RCC 7860 (cell line): Measurements from ENCODE around the gene CCDC157.

ENCODE experiments used
- DNase-seq: peaks from one replicate; pipeline ENCODE4 v3.0.0-alpha.2; 2015; ENCODE audit warnings: low spot score
- FAIRE-seq: peaks from 2 replicates; lab custom pipeline; 2012; peaks lifted over from hg19 to GRCh38; lab: Jason Lieb, UNC

The CCDC157 gene

GRCh38 chr22:30356449-30357235 lies at the start of gene CCDC157, which contains the start of gene SF3A1:
Gene CCDC157, plus strand, starts transcription at chr22:30357007. Its CDS starts 8,994 bp downstream, at chr22:30366001.
Gene SF3A1, minus strand, starts transcription at chr22:30356894. Its CDS starts 102 bp downstream, at chr22:30356792.
- peak; percentile 57 for DNase-seq
- no peak for FAIRE-seq

- FAIRE-seq, result no peak
Measured at GRCh38 chr22:30307041-30307574, 49.7 kb upstream of the CCDC157 start.

GRCh38 chr22:30308093-30308492 lies 48.7 kb upstream of the CCDC157 start:
- FAIRE-seq, result no peak
- no peak for DNase-seq

More at GRCh38 chr22:30307041-30307574, 49.7 kb upstream of the CCDC157 start:
- DNase-seq, result no peak

GRCh38 chr22:30308518-30309230 lies 48.1 kb upstream of the CCDC157 start:
- no peak for FAIRE-seq

GRCh38 chr22:30309951-30310741 lies 46.7 kb upstream of the CCDC157 start:
- no peak for FAIRE-seq
- DNase-seq, result no peak

More at GRCh38 chr22:30308518-30309230, 48.1 kb upstream of the CCDC157 start:
- no peak for DNase-seq

GRCh38 chr22:30310881-30311771 lies 45.7 kb upstream of the CCDC157 start:
- DNase-seq (peak; percentile 87), FAIRE-seq (peak; percentile 88)

- FAIRE-seq, result peak; percentile 94
Measured at GRCh38 chr22:30312053-30312452, 44.8 kb upstream of the CCDC157 start.

GRCh38 chr22:30313527-30314363 lies 43.1 kb upstream of the CCDC157 start:
- FAIRE-seq, result no peak

More at GRCh38 chr22:30312053-30312452, 44.8 kb upstream of the CCDC157 start:
- DNase-seq, result peak; percentile 97

GRCh38 chr22:30314915-30315314 lies 41.9 kb upstream of the CCDC157 start:
- peak; percentile 80 for FAIRE-seq
- peak; percentile 83 for DNase-seq

More at GRCh38 chr22:30313527-30314363, 43.1 kb upstream of the CCDC157 start:
- peak; percentile 56 for DNase-seq

- FAIRE-seq, result no peak
Measured at GRCh38 chr22:30315962-30316576, 40.7 kb upstream of the CCDC157 start.

GRCh38 chr22:30317778-30318177 lies 39.0 kb upstream of the CCDC157 start:
- FAIRE-seq (no peak), DNase-seq (no peak)

More at GRCh38 chr22:30315962-30316576, 40.7 kb upstream of the CCDC157 start:
- no peak for DNase-seq

- DNase-seq (no peak), FAIRE-seq (no peak)
Measured at GRCh38 chr22:30318799-30319419, 37.9 kb upstream of the CCDC157 start.

GRCh38 chr22:30320021-30320556 lies 36.7 kb upstream of the CCDC157 start:
- FAIRE-seq (no peak), DNase-seq (no peak)

- no peak for FAIRE-seq
- no peak for DNase-seq
Measured at GRCh38 chr22:30321461-30321860, 35.3 kb upstream of the CCDC157 start.

- DNase-seq (no peak), FAIRE-seq (no peak)
Measured at GRCh38 chr22:30323246-30323645, 33.6 kb upstream of the CCDC157 start.

- no peak for DNase-seq
- no peak for FAIRE-seq
Measured at GRCh38 chr22:30324014-30324730, 32.6 kb upstream of the CCDC157 start.
